GM23338 (cell line): ENCODE results near the gene MYL11. TPM values are rescaled to one million over a fixed set of nuclear protein-coding genes. Genes with fewer than 3 reads are reported as not detected.
A peak's percentile ranks its signal among the peaks of the same experiment; 100 is the strongest.

Source experiments
- ATAC-seq: fragments of 200-7000 bp; cut with Tn5 transposase; 3 replicates; pipeline ENCODE4 v1.9.1; 2020
- DNase-seq: peaks from one replicate; pipeline ENCODE4 v3.0.0-alpha.2; 2015; ENCODE audit warnings: low spot score
- H2AFZ ChIP-seq: fragments of 200-600 bp; sonication (generic); 2 replicates; pipeline ENCODE4 v1.8.0; 2016; ENCODE audit warnings: antibody characterized with exemption, mild to moderate bottlenecking, moderate library complexity
- H3F3A ChIP-seq: fragments of 200-600 bp; sonication (generic); replicated peaks from 2 replicates; pipeline ENCODE4 v1.8.0; 2017; ENCODE audit warnings: antibody characterized with exemption, mixed run types, low read depth
- H3K27ac ChIP-seq: fragments of 200-600 bp; sonication (generic); 2 replicates; pipeline ENCODE4 v1.6.1; 2016; ENCODE audit warnings: low read depth
- H3K27me3 ChIP-seq: fragments of 200-600 bp; sonication (generic); 2 replicates; pipeline ENCODE4 v1.8.0; 2016; ENCODE audit warnings: mild to moderate bottlenecking, mixed run types, moderate library complexity; ENCODE audit not compliant: insufficient read depth
- H3K36me3 ChIP-seq: fragments of 200-600 bp; sonication (generic); 2 replicates; pipeline ENCODE4 v1.8.0; 2016; ENCODE audit warnings: mild to moderate bottlenecking; ENCODE audit not compliant: insufficient read depth
- H3K4me1 ChIP-seq: fragments of 200-600 bp; sonication (generic); 2 replicates; pipeline ENCODE4 v1.8.0; 2016; ENCODE audit warnings: mild to moderate bottlenecking, moderate library complexity; ENCODE audit not compliant: insufficient read depth
- H3K4me2 ChIP-seq: fragments of 200-600 bp; sonication (generic); 2 replicates; pipeline ENCODE4 v1.7.1; 2017; ENCODE audit warnings: mixed run types
- H3K4me3 ChIP-seq: fragments of 200-600 bp; sonication (generic); 2 replicates; pipeline ENCODE4 v1.6.1; 2016; ENCODE audit warnings: mixed run types
- H3K79me2 ChIP-seq: fragments of 200-600 bp; sonication (generic); replicated peaks from 2 replicates; pipeline ENCODE4 v1.8.0; 2017; ENCODE audit warnings: mild to moderate bottlenecking; ENCODE audit not compliant: insufficient read depth
- H3K9me2 ChIP-seq: fragments of 200-600 bp; sonication (generic); 2 replicates; pipeline ENCODE4 v1.8.0; 2017; ENCODE audit not compliant: insufficient read depth
- H4K20me1 ChIP-seq: fragments of 200-600 bp; sonication (generic); replicated peaks from 2 replicates; pipeline ENCODE4 v1.8.0; 2017; ENCODE audit warnings: mild to moderate bottlenecking; ENCODE audit not compliant: insufficient read depth
- H3K27ac Mint-ChIP-seq: 2 replicates; pipeline ENCODE4 v1.8.0; 2020; ENCODE audit warnings: inconsistent platforms, mild to moderate bottlenecking, moderate library complexity, mixed read lengths
- H3K27me3 Mint-ChIP-seq: 3 replicates; pipeline ENCODE4 v1.8.0; 2022; ENCODE audit warnings: low read depth, mild to moderate bottlenecking, moderate library complexity, mixed read lengths, inconsistent platforms; ENCODE audit not compliant: insufficient read depth, poor library complexity
- H3K36me3 Mint-ChIP-seq: 3 replicates; pipeline ENCODE4 v1.8.0; 2021; ENCODE audit warnings: low read depth, mild to moderate bottlenecking, inconsistent platforms, moderate library complexity, mixed read lengths
- H3K4me1 Mint-ChIP-seq: 3 replicates; pipeline ENCODE4 v1.8.0; 2020; ENCODE audit warnings: mild to moderate bottlenecking, inconsistent platforms, mixed read lengths
- H3K4me3 Mint-ChIP-seq: 3 replicates; pipeline ENCODE4 v1.8.0; 2021; ENCODE audit warnings: moderate library complexity, mild to moderate bottlenecking, inconsistent platforms, mixed read lengths
- H3K9me3 Mint-ChIP-seq: 3 replicates; pipeline ENCODE4 v1.8.0; 2020; ENCODE audit warnings: moderate library complexity, mild to moderate bottlenecking, inconsistent platforms, mixed read lengths
- CREB1 ChIP-seq: fragments of 250-450 bp; sonication (Bioruptor Pico); IDR thresholded peaks from 2 replicates; pipeline ENCODE4 v1.5.0; 2020; ENCODE audit warnings: low read depth, mild to moderate bottlenecking, moderate library complexity
- CTCF ChIP-seq, 2 experiments: fragments of 200-600 bp in 1 of 2; sonication (generic) in 1 of 2; conservative IDR thresholded peaks; 2 replicates each; pipeline versions ENCODE4 v1.5.1 to v1.6.1; 2016 to 2017; ENCODE audit warnings: antibody characterized with exemption in 2 of 2, low read depth in 2 of 2, mild to moderate bottlenecking in 2 of 2, moderate library complexity in 1 of 2
- ETS1 ChIP-seq: IDR thresholded peaks from 2 replicates; pipeline ENCODE4 v1.6.1; 2016; ENCODE audit warnings: antibody characterized with exemption
- EZH2 ChIP-seq: fragments of 200-600 bp; sonication (generic); IDR thresholded peaks from one replicate; pipeline ENCODE4 v1.8.0; 2017; ENCODE audit warnings: antibody characterized with exemption, mild to moderate bottlenecking, low read depth; ENCODE audit not compliant: unreplicated experiment
- EZH2phosphoT487 ChIP-seq: fragments of 200-600 bp; sonication (generic); IDR thresholded peaks from one replicate; pipeline ENCODE4 v1.8.1; 2018; ENCODE audit warnings: antibody characterized with exemption; ENCODE audit not compliant: unreplicated experiment
- JUNB ChIP-seq: IDR thresholded peaks from one replicate; pipeline ENCODE4 v1.6.1; 2016; ENCODE audit warnings: antibody characterized with exemption; ENCODE audit not compliant: unreplicated experiment
- NANOG ChIP-seq: IDR thresholded peaks from 2 replicates; pipeline ENCODE4 v1.6.1; 2016; ENCODE audit warnings: antibody characterized with exemption, borderline replicate concordance
- POLR2AphosphoS5 ChIP-seq: IDR thresholded peaks from 2 replicates; pipeline ENCODE4 v1.6.1; 2016; ENCODE audit warnings: antibody characterized with exemption, low read depth
- REST ChIP-seq: IDR thresholded peaks from one replicate; pipeline ENCODE4 v1.6.1; 2018; ENCODE audit warnings: antibody characterized with exemption; ENCODE audit not compliant: unreplicated experiment
- STAT1 ChIP-seq: IDR thresholded peaks from one replicate; pipeline ENCODE4 v1.6.1; 2016; ENCODE audit warnings: antibody characterized with exemption; ENCODE audit not compliant: unreplicated experiment
- ZNF114 ChIP-seq: fragments of 250-450 bp; sonication (Bioruptor Pico); IDR thresholded peaks from 2 replicates; pipeline ENCODE4 v1.5.0; 2020; ENCODE audit warnings: mild to moderate bottlenecking, moderate library complexity
- ZNF331 ChIP-seq: fragments of 250-450 bp; sonication (Bioruptor Pico); IDR thresholded peaks from 2 replicates; pipeline ENCODE4 v1.5.0; 2020; ENCODE audit warnings: low read depth, mild to moderate bottlenecking, moderate library complexity
- ZNF462 ChIP-seq: fragments of 250-450 bp; sonication (Bioruptor Pico); IDR thresholded peaks from 2 replicates; pipeline ENCODE4 v1.5.0; 2020; ENCODE audit warnings: mild to moderate bottlenecking, moderate library complexity
- polyA plus RNA-seq: library from polyadenylated mRNA; unstranded; fragments of >200 nt; fragmentation: Nextera tagmentation; extraction: Ambion mirVana; gene quantifications from 2 replicates; pipeline ENCODE4 v1.2.1, GENCODE V29; 2016
- total RNA-seq: library from RNA; depleted of rRNA; stranded (reverse); fragments of >200 nt; shearing (Covaris generic); gene quantifications from 2 replicates; pipeline ENCODE4 v1.2.3, GENCODE V29; 2014

The MYL11 gene
- total and polyA plus RNA-seq, 2 experiments from 2014 or later: 3.5 TPM; not detected in 1

GRCh38 chr16:30368122-30368791, 6.3 kb upstream of the MYL11 start:
- no peaks in the 10 kb centered on the region for H3K36me3 ChIP-seq
- H3K4me2 ChIP-seq: peak overlapping the region; percentile 98
- H3K4me1 ChIP-seq: peaks cover 11% of the 10 kb centered on the region
- H3K27me3 ChIP-seq: no peaks in the 10 kb centered on the region
- Mint-ChIP-seq H3K36me3 (peaks cover 10% of the 10 kb centered on the region; the same call in 2 of the 3 replicates), H3K9me3 (no peaks in the 10 kb centered on the region), H3K27ac (no peak overlapping the region), H3K4me3 (peak overlapping the region; percentile 78), H3K4me1 (peaks cover 33% of the 10 kb centered on the region), H3K27me3 (peaks cover 19% of the 10 kb centered on the region)
- H2AFZ ChIP-seq: no peak overlapping the region
- DNase-seq (no peak), ATAC-seq (no peak)
- no peaks in the 10 kb centered on the region for H3K9me2 ChIP-seq
- H3K79me2 ChIP-seq: peaks cover 40% of the 10 kb centered on the region
- no peak overlapping the region for H3K27ac ChIP-seq
- no peaks in the 10 kb centered on the region for H3F3A ChIP-seq
- TF ChIP-seq EZH2phosphoT487 (no peak), REST (no peak), NANOG (no peak), ETS1 (no peak), CTCF (conservative IDR thresholded peaks at IDR 0.05; ENCODE audit: low read depth in 2 of 2) (no peak), ZNF114 (CRISPR knock-in tag) (no peak), EZH2 (no peak), ZNF331 (CRISPR knock-in tag) (no peak), ZNF462 (CRISPR knock-in tag) (no peak), POLR2AphosphoS5 (no peak), STAT1 (no peak), JUNB (no peak), CREB1 (CRISPR knock-in tag) (no peak)
- peaks cover 12% of the 10 kb centered on the region for H4K20me1 ChIP-seq
- H3K4me3 ChIP-seq: peak overlapping the region; percentile 85
